Skeletal muscle satellite cell (primary cell): ENCODE data around the gene QPCTL. TPM values are rescaled to one million over a fixed set of nuclear protein-coding genes. Genes with fewer than 3 reads are reported as not detected.

Source experiments
- small RNA-seq: library from RNA; depleted of rRNA; stranded (forward); fragments of <200 nt; gene quantifications from one replicate; pipeline ENCODE3, GENCODE V24; 2012

QPCTL gene

Small RNAs within 50 kb of the gene (small RNA-seq; reads per million reads assigned to genes)
- gene MIR642A (0.28 reads per million), gene RN7SL836P (not detected)
